ENCODE measurements around the gene FOXO6.

Gene FOXO6

DNA sequence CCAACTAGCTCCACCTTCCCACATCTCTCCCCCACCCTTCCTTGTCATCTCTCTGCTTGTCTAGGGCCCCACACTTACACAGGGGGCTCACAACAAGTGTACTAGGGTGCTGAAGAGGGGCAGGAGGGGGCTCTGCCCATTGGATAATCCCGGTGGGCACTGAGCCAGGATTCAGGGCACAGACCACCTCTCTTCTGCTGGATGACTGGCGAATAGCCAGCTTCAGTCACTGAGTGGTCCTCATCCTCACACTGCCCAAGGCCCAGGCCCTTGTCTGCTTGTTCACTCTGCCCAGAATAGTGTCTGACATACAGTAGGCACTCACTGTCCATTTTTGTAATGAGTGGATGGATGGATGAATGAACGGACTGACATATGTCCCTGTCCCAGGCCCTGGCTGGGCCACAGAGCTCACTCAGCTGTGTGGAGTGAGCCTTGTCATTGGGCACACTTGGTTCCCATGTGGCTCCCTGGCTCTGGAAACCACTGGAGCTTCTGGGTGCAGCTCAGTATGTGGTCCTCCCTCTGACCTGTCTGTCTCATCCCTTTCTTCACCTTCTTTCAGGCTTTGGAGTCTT lies 36.6 kb downstream of the FOXO6 start:
- Histone ChIP-seq H3K9me3 (ENCODE audit: severe bottlenecking) (no peaks in the 10 kb centered on the region), H3K27me3 (ENCODE audit: insufficient read depth, poor library complexity, severe bottlenecking) (no peaks in the 10 kb centered on the region), H3K36me3 (ENCODE audit: low read depth) (no peaks in the 10 kb centered on the region), H3K27ac (ENCODE audit: poor library complexity, severe bottlenecking) (no peak overlapping the region), H3K4me3 (ENCODE audit: severe bottlenecking) (no peak overlapping the region), H3K4me1 (ENCODE audit: insufficient read depth, poor library complexity, severe bottlenecking) (no peaks in the 10 kb centered on the region)
- TF ChIP-seq, protein P1, sequence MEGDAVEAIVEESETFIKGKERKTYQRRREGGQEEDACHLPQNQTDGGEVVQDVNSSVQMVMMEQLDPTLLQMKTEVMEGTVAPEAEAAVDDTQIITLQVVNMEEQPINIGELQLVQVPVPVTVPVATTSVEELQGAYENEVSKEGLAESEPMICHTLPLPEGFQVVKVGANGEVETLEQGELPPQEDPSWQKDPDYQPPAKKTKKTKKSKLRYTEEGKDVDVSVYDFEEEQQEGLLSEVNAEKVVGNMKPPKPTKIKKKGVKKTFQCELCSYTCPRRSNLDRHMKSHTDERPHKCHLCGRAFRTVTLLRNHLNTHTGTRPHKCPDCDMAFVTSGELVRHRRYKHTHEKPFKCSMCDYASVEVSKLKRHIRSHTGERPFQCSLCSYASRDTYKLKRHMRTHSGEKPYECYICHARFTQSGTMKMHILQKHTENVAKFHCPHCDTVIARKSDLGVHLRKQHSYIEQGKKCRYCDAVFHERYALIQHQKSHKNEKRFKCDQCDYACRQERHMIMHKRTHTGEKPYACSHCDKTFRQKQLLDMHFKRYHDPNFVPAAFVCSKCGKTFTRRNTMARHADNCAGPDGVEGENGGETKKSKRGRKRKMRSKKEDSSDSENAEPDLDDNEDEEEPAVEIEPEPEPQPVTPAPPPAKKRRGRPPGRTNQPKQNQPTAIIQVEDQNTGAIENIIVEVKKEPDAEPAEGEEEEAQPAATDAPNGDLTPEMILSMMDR (IDR thresholded peaks at IDR 0.05; ENCODE audit: poor library complexity, severe bottlenecking) = no peak
- ATAC-seq (ENCODE audit: low read depth) (no peak), DNase-seq (ENCODE audit: low spot score) (no peak)

DNA sequence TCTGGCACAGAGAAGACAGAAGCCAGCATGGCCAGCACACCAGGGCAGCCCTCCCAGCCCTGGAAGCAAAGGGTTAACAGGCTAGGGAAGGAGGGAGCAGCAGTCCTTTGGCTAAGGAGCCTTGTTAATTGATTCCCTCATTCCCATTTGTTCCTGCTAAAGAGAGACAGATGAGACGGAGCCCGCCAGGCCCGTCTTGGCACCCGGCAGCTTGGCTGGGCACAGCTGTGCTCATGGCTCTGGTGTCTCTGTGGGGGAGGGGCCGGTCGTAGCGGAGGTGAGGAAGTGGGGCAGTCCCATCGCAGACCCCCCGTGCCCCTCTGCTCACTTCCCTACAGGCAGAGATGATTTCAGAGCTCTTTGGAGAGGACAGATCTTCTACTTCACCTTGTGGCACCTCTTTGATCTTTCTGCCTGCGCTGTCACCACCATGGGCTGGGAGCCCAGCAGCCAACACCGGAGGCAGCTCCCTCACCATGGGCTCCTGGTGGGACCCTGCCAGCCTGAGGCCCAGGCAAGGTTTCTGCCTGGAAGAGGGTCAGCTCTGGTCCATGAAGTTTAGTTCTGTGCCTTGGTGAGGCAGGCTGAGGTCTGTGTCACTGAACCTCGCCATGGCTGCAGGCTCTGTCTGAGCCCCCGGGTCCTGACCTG lies 38.0 kb downstream of the FOXO6 start:
- TF ChIP-seq, protein P1 (IDR thresholded peaks at IDR 0.05; ENCODE audit: poor library complexity, severe bottlenecking) = no peak
- ATAC-seq (ENCODE audit: low read depth) (no peak), DNase-seq (ENCODE audit: low spot score) (no peak)
- no peak overlapping the region for H3K27ac ChIP-seq (ENCODE audit: poor library complexity, severe bottlenecking)
- H3K4me3 ChIP-seq (ENCODE audit: severe bottlenecking) = no peak overlapping the region
- H3K4me1 ChIP-seq (ENCODE audit: insufficient read depth, poor library complexity, severe bottlenecking) = no peaks in the 10 kb centered on the region
- H3K9me3 ChIP-seq (ENCODE audit: severe bottlenecking) = no peaks in the 10 kb centered on the region
- H3K27me3 ChIP-seq (ENCODE audit: insufficient read depth, poor library complexity, severe bottlenecking) = no peaks in the 10 kb centered on the region
- no peaks in the 10 kb centered on the region for H3K36me3 ChIP-seq (ENCODE audit: low read depth)

DNA sequence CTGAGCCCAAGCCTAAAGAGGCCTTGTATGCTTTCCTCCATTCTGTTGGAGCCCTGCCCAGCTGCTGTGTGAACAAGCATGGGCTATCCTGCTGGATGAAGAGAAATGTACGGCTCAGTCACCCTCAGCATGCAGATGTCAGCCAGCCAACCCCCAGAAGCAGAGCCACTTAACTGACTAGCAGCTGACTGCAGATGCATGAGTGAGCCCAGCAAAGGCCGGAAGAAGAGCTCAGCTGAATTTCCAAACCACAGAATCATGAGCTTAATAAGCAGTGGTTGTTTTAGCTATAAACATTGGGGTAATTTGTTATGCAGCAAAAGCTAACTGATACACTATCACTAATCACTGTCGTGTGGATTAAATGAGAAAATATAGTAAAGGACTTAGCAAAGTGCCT lies 39.0 kb downstream of the FOXO6 start:
- Histone ChIP-seq H3K9me3 (ENCODE audit: severe bottlenecking) (no peaks in the 10 kb centered on the region), H3K27ac (ENCODE audit: poor library complexity, severe bottlenecking) (no peak overlapping the region), H3K4me1 (ENCODE audit: insufficient read depth, poor library complexity, severe bottlenecking) (no peaks in the 10 kb centered on the region), H3K4me3 (ENCODE audit: severe bottlenecking) (no peak overlapping the region), H3K36me3 (ENCODE audit: low read depth) (no peaks in the 10 kb centered on the region), H3K27me3 (ENCODE audit: insufficient read depth, poor library complexity, severe bottlenecking) (no peaks in the 10 kb centered on the region)
- no peak for DNase-seq (ENCODE audit: low spot score)
- TF ChIP-seq, protein P1 (IDR thresholded peaks at IDR 0.05; ENCODE audit: poor library complexity, severe bottlenecking) = no peak
- no peak for ATAC-seq (ENCODE audit: low read depth)

DNA sequence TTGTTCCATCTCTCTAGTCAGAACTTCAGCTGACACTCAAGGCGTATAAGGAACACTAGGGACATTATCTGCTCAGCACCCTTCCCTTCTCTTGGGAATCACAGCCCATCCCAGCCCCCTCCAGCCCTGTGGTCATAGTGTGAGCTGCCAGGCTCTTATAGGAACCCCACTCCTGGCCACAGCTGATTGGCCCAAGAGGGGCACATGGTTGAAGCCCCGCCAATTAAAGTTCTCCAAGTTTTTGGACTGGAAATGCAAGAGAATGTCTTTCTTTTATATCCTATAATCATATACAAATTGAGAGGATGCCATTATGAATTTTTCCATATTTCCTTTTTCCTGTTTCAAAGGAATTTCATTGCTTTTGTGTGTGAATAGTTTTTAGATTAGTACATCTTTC lies 40.7 kb downstream of the FOXO6 start:
- Histone ChIP-seq H3K4me3 (ENCODE audit: severe bottlenecking) (no peak overlapping the region), H3K27me3 (ENCODE audit: insufficient read depth, poor library complexity, severe bottlenecking) (no peaks in the 10 kb centered on the region), H3K27ac (ENCODE audit: poor library complexity, severe bottlenecking) (no peak overlapping the region), H3K36me3 (ENCODE audit: low read depth) (no peaks in the 10 kb centered on the region), H3K9me3 (ENCODE audit: severe bottlenecking) (no peaks in the 10 kb centered on the region), H3K4me1 (ENCODE audit: insufficient read depth, poor library complexity, severe bottlenecking) (no peaks in the 10 kb centered on the region)
- DNase-seq (ENCODE audit: low spot score) (no peak), ATAC-seq (ENCODE audit: low read depth) (no peak)
- TF ChIP-seq, protein P1 (IDR thresholded peaks at IDR 0.05; ENCODE audit: poor library complexity, severe bottlenecking) = no peak

DNA sequence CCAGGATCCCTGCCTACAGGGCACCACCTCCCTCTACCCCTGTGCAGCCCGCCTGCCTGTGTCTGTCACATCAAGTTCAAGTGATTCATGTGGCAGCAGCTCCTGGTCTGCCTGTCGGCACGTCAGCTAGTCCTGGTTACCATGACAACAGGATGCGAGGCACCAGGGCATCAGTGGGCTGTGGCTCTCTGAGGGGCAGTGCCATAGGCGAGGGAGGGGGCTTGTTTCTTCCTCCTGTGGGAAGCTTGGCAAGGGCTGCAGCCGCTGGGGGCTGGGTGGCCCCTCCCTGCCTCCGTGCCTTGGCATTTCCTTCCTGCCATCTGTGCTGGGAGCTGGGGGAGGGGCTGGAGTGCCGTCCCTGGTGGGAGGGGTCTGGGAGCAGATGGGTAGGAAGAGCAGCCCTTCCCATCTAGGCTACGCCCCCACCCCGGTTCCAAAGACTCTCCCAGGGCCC lies 43.1 kb downstream of the FOXO6 start:
- no peaks in the 10 kb centered on the region for H3K9me3 ChIP-seq (ENCODE audit: severe bottlenecking)
- no peaks in the 10 kb centered on the region for H3K36me3 ChIP-seq (ENCODE audit: low read depth)
- no peak for DNase-seq (ENCODE audit: low spot score)
- TF ChIP-seq, protein P1 (IDR thresholded peaks at IDR 0.05; ENCODE audit: poor library complexity, severe bottlenecking) = no peak
- no peak overlapping the region for H3K27ac ChIP-seq (ENCODE audit: poor library complexity, severe bottlenecking)
- H3K4me1 ChIP-seq (ENCODE audit: insufficient read depth, poor library complexity, severe bottlenecking) = no peaks in the 10 kb centered on the region
- peak; percentile 70 for ATAC-seq (ENCODE audit: low read depth)
- no peak overlapping the region for H3K4me3 ChIP-seq (ENCODE audit: severe bottlenecking)
- H3K27me3 ChIP-seq (ENCODE audit: insufficient read depth, poor library complexity, severe bottlenecking) = no peaks in the 10 kb centered on the region
